ENCODE results near the gene KLHL29.
"Not testable (repeated sequence)": the region's sequence is repeated elsewhere in the genome, so short reads cannot be mapped to it uniquely, and the experiment has no call there.

Gene KLHL29

GRCh38 chr2:23373666-23374065, 11.3 kb upstream of the KLHL29 start:
- DNase-seq = no peak

- DNase-seq = peak in 1 of 2 donors; percentile 20
Observed at GRCh38 chr2:23375448-23375847, 9.5 kb upstream of the KLHL29 start.

GRCh38 chr2:23376075-23376474, 8.9 kb upstream of the KLHL29 start:
- no peak for DNase-seq

GRCh38 chr2:23376972-23377371, 8.0 kb upstream of the KLHL29 start:
- no peak for DNase-seq

- no peak for DNase-seq
Observed at GRCh38 chr2:23377771-23378170, 7.2 kb upstream of the KLHL29 start.

- DNase-seq = no peak
Observed at GRCh38 chr2:23378496-23378895, 6.5 kb upstream of the KLHL29 start.

- DNase-seq = no peak
Observed at GRCh38 chr2:23379220-23379695, 5.7 kb upstream of the KLHL29 start.

GRCh38 chr2:23380562-23381065, 4.4 kb upstream of the KLHL29 start:
- peak; percentile 12 to 45 for DNase-seq

GRCh38 chr2:23381084-23381483, 3.9 kb upstream of the KLHL29 start:
- DNase-seq = peak; percentile 18 to 34

- no peak for DNase-seq
Observed at GRCh38 chr2:23381485-23381884, 3.5 kb upstream of the KLHL29 start.

- no peak for DNase-seq
Observed at GRCh38 chr2:23383100-23383499, 1.9 kb upstream of the KLHL29 start.

- DNase-seq = peak in 1 of 2 donors; percentile 7
Observed at GRCh38 chr2:23385351-23385747, 370 bp downstream of the KLHL29 start.

GRCh38 chr2:23385748-23386338, 864 bp downstream of the KLHL29 start:
- no peak for DNase-seq

- no peak for DNase-seq
Observed at GRCh38 chr2:23386339-23387220, 1.6 kb downstream of the KLHL29 start.

- no peak for DNase-seq
Observed at GRCh38 chr2:23387221-23387550, 2.2 kb downstream of the KLHL29 start.

- DNase-seq = no peak
Observed at GRCh38 chr2:23387845-23388244, 2.9 kb downstream of the KLHL29 start.

GRCh38 chr2:23388294-23388693, 3.3 kb downstream of the KLHL29 start:
- no peak for DNase-seq

GRCh38 chr2:23388756-23389514, 4.0 kb downstream of the KLHL29 start:
- no peak for DNase-seq

- no peak for DNase-seq
Observed at GRCh38 chr2:23390152-23390551, 5.2 kb downstream of the KLHL29 start.

- not testable (repeated sequence) for DNase-seq
Observed at GRCh38 chr2:23391237-23391736, 6.3 kb downstream of the KLHL29 start.

GRCh38 chr2:23393722-23394121, 8.7 kb downstream of the KLHL29 start:
- DNase-seq = no peak

- DNase-seq = no peak
Observed at GRCh38 chr2:23394700-23395099, 9.7 kb downstream of the KLHL29 start.

- DNase-seq = no peak
Observed at GRCh38 chr2:23397478-23397877, 12.5 kb downstream of the KLHL29 start.
